Loucy (cell line): ENCODE measurements around the gene PRPF18.
A peak's percentile ranks its signal among the peaks of the same experiment; 100 is the strongest.

Source experiments
- H2AFZ ChIP-seq: fragments of 200-600 bp; sonication (generic); 2 replicates; pipeline ENCODE4 v1.6.0; 2016; ENCODE audit warnings: antibody characterized with exemption, mild to moderate bottlenecking, low read length, moderate library complexity
- H3F3A ChIP-seq: fragments of 200-600 bp; 2 replicates; pipeline ENCODE4 v1.6.0; 2016; ENCODE audit warnings: antibody characterized with exemption, low read depth, mild to moderate bottlenecking
- H3K27me3 ChIP-seq: fragments of 200-600 bp; sonication (generic); 2 replicates; pipeline ENCODE4 v1.6.1; 2014; ENCODE audit warnings: low read length, mild to moderate bottlenecking; ENCODE audit not compliant: insufficient read depth, poor library complexity, severe bottlenecking
- H3K36me3 ChIP-seq: fragments of 200-600 bp; sonication (generic); 2 replicates; pipeline ENCODE4 v1.6.1; 2016; ENCODE audit warnings: low read length; ENCODE audit not compliant: insufficient read depth
- H3K4me1 ChIP-seq: fragments of 200-600 bp; sonication (generic); 2 replicates; pipeline ENCODE4 v1.5.1; 2014; ENCODE audit warnings: low read length, mild to moderate bottlenecking; ENCODE audit not compliant: insufficient read depth, poor library complexity, severe bottlenecking
- H3K4me2 ChIP-seq: fragments of 200-600 bp; sonication (generic); 2 replicates; pipeline ENCODE4 v1.6.0; 2014; ENCODE audit warnings: antibody characterized with exemption, low read length, low read depth, mild to moderate bottlenecking; ENCODE audit not compliant: poor library complexity, severe bottlenecking
- H3K4me3 ChIP-seq: fragments of 200-600 bp; sonication (generic); 2 replicates; pipeline ENCODE4 v1.5.1; 2014; ENCODE audit warnings: low read length, mild to moderate bottlenecking, mixed read lengths; ENCODE audit not compliant: poor library complexity, severe bottlenecking
- H3K79me2 ChIP-seq: fragments of 200-600 bp; sonication (generic); 2 replicates; pipeline ENCODE4 v1.6.1; 2014; ENCODE audit warnings: low read length; ENCODE audit not compliant: insufficient read depth
- H3K9ac ChIP-seq: fragments of 200-600 bp; sonication (generic); 2 replicates; pipeline ENCODE4 v1.6.0; 2014; ENCODE audit warnings: mild to moderate bottlenecking, low read depth, low read length, moderate library complexity; ENCODE audit not compliant: poor library complexity, severe bottlenecking
- H3K9me2 ChIP-seq: fragments of 200-600 bp; sonication (generic); replicated peaks from 2 replicates; pipeline ENCODE4 v1.6.1; 2016; ENCODE audit warnings: low read depth, low read length, mixed read lengths
- H3K9me3 ChIP-seq: fragments of 200-600 bp; sonication (generic); 2 replicates; pipeline ENCODE4 v1.6.1; 2014; ENCODE audit warnings: mild to moderate bottlenecking, antibody characterized with exemption, low read length, low read depth; ENCODE audit not compliant: insufficient read depth
- H4K20me1 ChIP-seq: fragments of 200-600 bp; sonication (generic); 2 replicates; pipeline ENCODE4 v1.6.0; 2014; ENCODE audit warnings: antibody characterized with exemption, low read length, mild to moderate bottlenecking; ENCODE audit not compliant: insufficient read depth, poor library complexity, severe bottlenecking
- EZH2phosphoT487 ChIP-seq: fragments of 200-600 bp; IDR thresholded peaks from 2 replicates; pipeline ENCODE4 v1.6.1; 2018; ENCODE audit warnings: antibody characterized with exemption, mild to moderate bottlenecking, moderate library complexity, borderline replicate concordance
- TF ChIP-seq, protein P1 (sequence below): fragments of 200-600 bp; sonication (generic); conservative IDR thresholded peaks from 2 replicates; pipeline ENCODE4 v1.5.1; 2014; ENCODE audit warnings: mild to moderate bottlenecking, antibody characterized with exemption, low read length

The PRPF18 gene

GRCh38 chr10:13614530-13615332, 28.0 kb downstream of the PRPF18 start:
- no peaks in the 10 kb centered on the region for H3K9me3 ChIP-seq
- TF ChIP-seq, protein P1, sequence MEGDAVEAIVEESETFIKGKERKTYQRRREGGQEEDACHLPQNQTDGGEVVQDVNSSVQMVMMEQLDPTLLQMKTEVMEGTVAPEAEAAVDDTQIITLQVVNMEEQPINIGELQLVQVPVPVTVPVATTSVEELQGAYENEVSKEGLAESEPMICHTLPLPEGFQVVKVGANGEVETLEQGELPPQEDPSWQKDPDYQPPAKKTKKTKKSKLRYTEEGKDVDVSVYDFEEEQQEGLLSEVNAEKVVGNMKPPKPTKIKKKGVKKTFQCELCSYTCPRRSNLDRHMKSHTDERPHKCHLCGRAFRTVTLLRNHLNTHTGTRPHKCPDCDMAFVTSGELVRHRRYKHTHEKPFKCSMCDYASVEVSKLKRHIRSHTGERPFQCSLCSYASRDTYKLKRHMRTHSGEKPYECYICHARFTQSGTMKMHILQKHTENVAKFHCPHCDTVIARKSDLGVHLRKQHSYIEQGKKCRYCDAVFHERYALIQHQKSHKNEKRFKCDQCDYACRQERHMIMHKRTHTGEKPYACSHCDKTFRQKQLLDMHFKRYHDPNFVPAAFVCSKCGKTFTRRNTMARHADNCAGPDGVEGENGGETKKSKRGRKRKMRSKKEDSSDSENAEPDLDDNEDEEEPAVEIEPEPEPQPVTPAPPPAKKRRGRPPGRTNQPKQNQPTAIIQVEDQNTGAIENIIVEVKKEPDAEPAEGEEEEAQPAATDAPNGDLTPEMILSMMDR = peak; percentile 32; the same call in 1 of the 2 replicates
- TF ChIP-seq EZH2phosphoT487 = no peak
- H4K20me1 ChIP-seq = no peaks in the 10 kb centered on the region
- peaks cover 61% of the 10 kb centered on the region for H3K36me3 ChIP-seq
- peak overlapping the region; percentile 10 for H3K4me3 ChIP-seq
- no peak overlapping the region for H2AFZ ChIP-seq
- peak overlapping the region; percentile 56 for H3K9ac ChIP-seq
- H3K9me2 ChIP-seq = no peaks in the 10 kb centered on the region
- H3K4me2 ChIP-seq = peak overlapping the region; percentile 54
- H3K79me2 ChIP-seq = no peaks in the 10 kb centered on the region
- H3K4me1 ChIP-seq = peaks cover 32% of the 10 kb centered on the region
- no peaks in the 10 kb centered on the region for H3K27me3 ChIP-seq
- H3F3A ChIP-seq = no peaks in the 10 kb centered on the region

DNA sequence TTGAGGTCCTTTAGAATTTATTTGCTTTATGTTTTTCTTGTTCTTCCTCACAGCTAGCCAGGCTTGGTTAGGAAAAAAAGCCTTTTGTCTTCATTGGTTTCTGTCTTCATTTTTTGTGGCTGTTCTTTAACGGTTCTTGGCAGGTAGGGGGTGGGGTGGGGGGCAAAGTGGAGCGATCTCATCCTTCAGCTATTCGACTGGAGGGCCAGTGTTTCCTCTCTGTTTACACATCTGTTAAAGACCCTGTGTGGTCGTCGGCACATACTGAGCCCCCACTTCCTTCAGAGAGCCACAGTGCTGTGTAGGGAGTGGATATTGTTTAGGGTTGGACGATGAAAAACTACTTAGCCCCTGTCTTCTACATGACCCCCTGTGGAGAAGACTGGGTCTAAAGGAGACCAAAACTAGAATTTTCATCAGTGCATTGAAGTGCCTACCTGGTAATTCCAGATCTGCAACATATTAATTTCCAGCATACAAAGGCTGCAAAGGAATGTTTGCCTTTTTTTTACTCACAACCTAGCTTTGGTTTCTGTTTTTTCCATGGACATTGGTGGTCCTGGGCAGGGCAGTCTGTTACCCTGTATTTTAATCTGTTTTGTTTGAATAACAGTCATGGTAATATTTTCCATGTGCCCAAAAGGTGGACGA, 29.0 kb downstream of the PRPF18 start:
- peak overlapping the region; percentile 54 for H3K4me2 ChIP-seq
- peaks cover 32% of the 10 kb centered on the region for H3K4me1 ChIP-seq
- H3F3A ChIP-seq = no peaks in the 10 kb centered on the region
- H3K79me2 ChIP-seq = no peaks in the 10 kb centered on the region
- no peaks in the 10 kb centered on the region for H3K9me3 ChIP-seq
- peak overlapping the region; percentile 10 for H3K4me3 ChIP-seq
- peak overlapping the region; percentile 56 for H3K9ac ChIP-seq
- H3K27me3 ChIP-seq = no peaks in the 10 kb centered on the region
- no peak overlapping the region for H2AFZ ChIP-seq
- H4K20me1 ChIP-seq = no peaks in the 10 kb centered on the region
- no peaks in the 10 kb centered on the region for H3K9me2 ChIP-seq
- TF ChIP-seq, protein P1 = no peak
- no peak for TF ChIP-seq EZH2phosphoT487
- H3K36me3 ChIP-seq = peaks cover 50% of the 10 kb centered on the region; the same call in 1 of the 2 replicates

GRCh38 chr10:13617116-13617515, 30.4 kb downstream of the PRPF18 start:
- Histone ChIP-seq H3K9me2 (no peaks in the 10 kb centered on the region), H4K20me1 (no peaks in the 10 kb centered on the region), H3K36me3 (peaks cover 42% of the 10 kb centered on the region; the same call in 1 of the 2 replicates), H3K27me3 (no peaks in the 10 kb centered on the region), H3K79me2 (no peaks in the 10 kb centered on the region), H3K4me3 (no peak overlapping the region), H2AFZ (no peak overlapping the region), H3K9me3 (no peaks in the 10 kb centered on the region), H3K4me1 (peaks cover 32% of the 10 kb centered on the region), H3F3A (no peaks in the 10 kb centered on the region), H3K9ac (no peak overlapping the region), H3K4me2 (no peak overlapping the region)
- TF ChIP-seq, protein P1 = no peak
- TF ChIP-seq EZH2phosphoT487 = no peak
